HT-29 (cell line): ENCODE results near the gene SPON2. TPM values are rescaled to one million over a fixed set of nuclear protein-coding genes. Genes with fewer than 3 reads are reported as not detected.

Experiments
- DNase-seq: peaks from one replicate; pipeline ENCODE4 v3.0.0-alpha.2; 2015; ENCODE audit warnings: low spot score
- total RNA-seq: library from RNA; depleted of rRNA; stranded (reverse); fragments of >200 nt; shearing (Covaris generic); gene quantifications from 2 replicates; pipeline ENCODE4 v1.2.3, GENCODE V29; 2014; rRNA removed

SPON2 gene
- total RNA-seq: 1.2 and 2.9 TPM in 2 replicates

DNA sequence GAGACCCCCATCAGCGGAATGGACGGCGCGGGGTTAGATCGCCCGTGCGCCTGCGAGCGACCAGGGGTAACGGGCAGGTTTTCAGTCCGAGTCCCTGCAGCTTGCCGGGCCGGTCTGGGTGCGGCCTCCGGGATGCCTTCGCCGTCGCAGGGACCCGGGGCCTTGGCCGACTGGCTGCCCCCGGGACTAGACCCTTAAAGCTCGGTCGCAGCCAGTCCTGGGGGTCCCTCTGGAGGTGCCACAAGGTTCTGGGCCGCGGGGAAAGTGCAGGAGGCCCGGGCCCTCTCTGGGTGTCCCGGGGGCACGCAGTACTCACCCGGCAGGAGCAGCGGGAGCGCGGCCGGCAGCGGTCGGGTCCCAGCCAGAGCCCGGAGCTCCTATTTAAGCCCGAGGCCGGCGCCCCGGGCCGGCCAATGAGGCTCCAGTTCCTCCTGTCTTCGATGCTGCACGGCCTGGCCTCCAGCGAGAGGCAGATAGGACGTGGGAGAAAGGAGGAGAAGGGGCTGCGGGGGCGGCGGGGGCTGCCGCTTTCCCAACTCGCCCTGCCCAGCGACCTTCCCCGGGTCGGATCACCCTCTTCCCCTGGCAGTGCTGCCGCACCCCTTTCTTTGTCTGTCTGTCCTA, at the start of gene SPON2:
SPON2 (minus strand) TSS at position 356 of the 624 bp plus-strand sequence.
- DNase-seq: no peak

DNA sequence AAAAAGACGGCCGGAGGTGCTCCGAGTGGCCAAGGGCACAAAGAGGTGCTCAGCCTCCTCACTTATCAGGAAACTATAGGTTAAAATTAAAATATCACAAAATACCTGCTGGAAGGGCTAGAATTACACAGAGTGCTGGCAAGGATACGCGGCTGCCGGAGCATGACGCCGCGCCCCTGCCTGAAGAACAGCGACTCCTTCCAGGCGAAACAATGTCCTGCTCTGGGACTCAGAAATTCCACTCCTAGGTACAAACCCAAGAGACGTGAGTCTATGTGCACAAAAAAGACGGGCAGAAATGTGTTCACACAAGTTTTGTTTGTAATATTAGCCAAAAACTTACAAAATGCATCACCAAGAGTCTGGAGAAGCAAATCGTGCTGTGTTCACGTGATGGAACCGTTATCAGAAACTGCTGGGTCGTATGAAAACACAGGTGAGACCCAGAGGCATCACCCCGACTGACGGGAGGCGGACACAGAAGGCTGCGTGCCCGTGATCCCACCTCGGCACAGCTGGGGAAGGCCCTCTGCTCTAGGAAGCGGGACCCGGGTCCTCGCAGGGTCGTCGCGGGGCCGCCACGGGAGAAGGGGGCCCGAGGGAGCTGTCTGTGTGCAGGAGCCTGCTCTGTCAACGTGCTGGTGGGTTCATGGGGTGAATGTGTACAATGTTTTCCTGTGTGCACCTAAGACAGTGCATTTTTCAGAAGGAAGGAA, 48.9 kb upstream of the SPON2 start:
- no peak for DNase-seq

DNA sequence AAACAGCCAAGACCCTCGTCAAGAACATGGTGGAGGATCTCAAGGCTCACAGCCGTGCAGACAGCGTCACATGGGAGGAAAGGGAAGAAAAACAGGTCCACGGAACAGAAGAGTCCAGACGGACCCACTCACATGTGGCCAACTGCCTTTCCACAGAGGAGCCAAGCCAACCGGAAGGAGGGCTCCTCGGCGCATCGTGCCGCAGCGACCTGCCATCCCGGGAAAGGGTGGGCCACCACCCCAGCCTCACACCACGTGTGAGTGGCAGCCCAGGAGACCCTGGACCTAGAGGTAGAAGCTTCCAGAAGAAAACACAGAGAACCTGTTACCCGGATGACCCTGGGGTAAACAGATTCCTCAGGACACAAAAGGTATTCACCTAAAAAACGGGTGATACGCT, 48.2 kb upstream of the SPON2 start:
- DNase-seq: no peak

DNA sequence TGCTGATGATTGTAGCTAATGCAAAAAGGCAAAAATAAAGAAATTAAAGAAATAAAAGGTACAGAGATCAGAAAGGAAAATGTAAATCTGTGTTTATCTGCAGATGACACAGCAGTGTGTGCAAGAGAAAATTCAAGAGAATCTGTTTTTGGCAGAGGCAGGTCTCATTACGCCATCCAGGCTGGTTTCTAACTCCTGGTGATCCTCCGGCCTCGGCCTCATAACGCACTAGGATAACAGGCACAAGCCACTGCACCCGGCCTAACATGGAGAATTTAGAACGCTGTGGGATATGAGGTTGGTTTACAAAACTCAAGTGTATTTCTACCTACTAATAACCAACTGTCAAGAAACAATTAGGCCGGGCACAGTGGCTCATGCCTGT, 47.2 kb upstream of the SPON2 start:
- DNase-seq: no peak

DNA sequence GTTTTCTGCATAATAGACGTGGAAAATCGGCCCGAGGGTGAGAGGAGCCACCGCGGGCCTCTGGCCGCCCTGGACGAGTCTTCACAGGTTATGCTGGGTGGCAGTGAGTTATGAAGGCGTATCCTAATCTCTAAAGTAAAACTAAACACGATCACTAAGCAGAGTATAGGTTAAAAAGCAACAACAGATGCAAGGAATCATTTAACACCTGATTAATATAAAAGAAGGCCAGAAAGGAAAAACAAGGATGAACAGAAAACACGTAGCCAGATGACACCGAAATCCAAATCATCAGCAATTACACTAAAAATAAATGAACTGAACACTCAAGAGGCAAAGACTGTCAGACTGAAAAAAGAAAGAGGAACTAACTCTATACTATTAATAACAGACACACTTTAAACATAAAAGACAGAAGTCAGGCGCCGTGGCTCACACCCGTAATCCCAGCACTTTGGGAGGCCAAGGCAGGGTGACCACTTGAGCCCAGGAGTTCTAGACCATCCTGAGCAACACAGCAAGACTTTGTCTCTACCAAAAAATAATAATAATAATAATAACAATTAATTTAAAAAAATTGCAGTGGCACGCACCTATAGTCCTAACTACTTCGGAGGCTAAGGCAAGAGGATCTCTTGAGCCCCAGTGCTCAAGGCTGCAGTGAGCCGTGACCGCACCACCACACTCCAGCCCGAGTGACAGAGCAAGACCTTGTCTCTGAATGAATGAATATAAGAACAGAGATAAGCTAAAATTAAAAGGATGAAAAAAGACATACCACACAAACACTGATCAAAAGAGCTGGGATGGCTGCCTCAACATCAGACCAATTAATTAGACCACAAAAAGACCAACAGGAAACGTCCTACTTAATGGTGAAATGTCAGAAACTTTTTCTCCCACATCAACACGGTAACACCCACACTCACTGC, 46.5 kb upstream of the SPON2 start:
- DNase-seq: no peak

DNA sequence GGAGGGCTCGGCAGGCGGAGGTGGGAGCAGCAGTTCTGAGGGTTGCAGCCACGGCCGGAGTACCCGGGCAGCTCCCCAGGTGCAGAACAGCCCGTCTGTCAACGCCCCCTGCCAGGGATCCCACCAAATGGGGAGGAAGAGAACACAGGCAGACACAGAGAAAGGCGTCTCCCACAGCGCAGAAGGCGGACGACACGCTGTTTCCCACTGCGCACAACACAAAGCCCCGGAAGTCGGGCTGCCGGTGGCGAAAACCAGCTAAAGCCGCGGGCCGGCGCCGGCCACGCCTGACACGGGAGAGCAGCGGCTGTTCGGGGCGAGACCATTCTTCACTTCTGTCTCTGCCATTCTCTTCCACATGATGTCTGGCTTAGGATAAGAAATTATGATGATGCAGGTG, 45.0 kb upstream of the SPON2 start:
- DNase-seq: no peak

DNA sequence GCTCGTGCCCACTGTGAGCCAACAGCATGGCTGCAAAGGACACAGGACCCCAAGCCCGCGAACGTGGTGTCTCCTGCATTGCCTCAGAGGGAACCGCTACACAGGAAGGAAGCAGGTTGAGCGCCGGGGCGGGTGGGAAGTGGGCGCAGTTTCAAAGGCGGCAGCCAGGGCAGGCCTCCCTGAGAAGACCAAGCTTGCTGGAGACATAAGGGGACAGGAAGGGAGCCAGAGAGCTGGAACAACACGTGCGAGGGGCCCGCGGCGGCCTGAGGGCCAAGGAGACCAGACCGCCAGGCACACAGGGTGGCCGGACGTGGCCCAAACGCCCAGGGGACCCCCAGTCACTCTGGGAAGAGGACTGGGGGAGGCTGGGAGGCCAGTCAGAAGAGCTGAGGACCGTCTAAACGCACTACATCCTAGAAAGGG, 44.5 kb upstream of the SPON2 start:
- DNase-seq: no peak

DNA sequence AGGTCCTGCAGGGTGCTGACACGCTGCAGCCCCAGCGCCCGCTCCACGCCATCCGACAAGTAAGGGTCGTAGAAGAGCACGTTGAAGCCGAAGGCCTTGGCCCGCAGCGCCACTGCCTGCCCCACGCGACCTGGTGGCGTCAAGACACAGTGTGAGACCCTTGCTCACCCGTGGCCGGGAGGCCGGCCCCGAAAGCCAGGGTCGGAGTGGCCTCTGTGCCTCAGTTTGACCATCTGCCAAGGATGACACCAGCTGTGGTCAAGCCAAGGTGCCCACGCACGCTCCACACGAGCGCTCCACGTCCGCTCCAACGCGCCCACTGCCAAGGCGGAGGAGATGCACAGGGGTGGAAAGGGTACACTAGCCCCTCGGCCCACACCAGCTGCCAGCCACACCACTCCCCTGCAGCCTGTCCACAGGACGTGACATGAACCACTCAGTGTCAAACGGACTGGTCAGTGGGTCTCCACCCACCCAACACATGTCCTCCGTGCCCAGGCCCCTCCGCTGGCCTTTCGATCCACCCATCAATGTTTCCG, 43.8 kb upstream of the SPON2 start:
- no peak for DNase-seq

DNA sequence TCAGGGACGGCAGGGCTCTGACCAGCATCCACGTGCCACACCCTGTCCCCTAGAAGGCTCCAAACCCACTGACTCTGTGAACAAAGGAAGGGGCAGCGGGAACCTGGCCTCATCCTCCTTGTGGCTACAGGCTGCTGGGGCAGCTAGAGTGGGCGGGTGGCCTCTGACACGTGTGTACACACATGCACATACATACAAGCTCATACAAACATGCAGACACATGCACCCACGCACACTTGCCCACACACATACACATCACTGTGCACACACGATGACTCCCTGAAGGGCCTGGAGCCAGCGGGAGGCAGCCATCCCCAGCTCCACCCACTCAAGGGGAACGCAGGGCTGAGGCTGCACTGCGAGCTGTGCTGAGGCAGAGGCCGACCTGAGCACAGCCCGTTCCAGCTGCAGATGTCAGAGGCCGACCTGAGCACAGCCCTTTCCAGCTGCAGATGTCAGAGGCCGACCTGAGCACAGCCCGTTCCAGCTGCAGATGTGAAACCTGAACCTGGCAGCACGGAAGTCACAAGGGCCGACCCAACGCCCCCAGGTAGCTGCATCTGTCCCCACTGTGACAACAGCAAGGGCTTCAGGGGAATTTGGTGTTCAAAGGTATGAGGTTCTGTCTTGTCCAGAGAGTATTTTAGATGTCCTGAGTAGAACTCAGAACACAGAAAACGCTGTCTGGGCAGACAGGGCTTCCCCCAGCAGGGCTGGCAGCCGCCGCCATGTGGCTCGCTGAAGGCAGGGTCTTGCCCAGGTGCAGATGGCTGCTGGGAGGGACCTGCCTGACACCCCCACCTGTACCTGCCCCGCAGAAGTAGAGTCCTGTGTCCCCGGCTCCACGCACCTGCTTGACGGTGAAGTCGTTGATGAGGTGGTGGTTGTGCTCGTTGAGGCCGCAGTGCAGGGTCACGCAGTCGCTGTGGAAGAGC, 43.0 kb upstream of the SPON2 start:
- DNase-seq: no peak

DNA sequence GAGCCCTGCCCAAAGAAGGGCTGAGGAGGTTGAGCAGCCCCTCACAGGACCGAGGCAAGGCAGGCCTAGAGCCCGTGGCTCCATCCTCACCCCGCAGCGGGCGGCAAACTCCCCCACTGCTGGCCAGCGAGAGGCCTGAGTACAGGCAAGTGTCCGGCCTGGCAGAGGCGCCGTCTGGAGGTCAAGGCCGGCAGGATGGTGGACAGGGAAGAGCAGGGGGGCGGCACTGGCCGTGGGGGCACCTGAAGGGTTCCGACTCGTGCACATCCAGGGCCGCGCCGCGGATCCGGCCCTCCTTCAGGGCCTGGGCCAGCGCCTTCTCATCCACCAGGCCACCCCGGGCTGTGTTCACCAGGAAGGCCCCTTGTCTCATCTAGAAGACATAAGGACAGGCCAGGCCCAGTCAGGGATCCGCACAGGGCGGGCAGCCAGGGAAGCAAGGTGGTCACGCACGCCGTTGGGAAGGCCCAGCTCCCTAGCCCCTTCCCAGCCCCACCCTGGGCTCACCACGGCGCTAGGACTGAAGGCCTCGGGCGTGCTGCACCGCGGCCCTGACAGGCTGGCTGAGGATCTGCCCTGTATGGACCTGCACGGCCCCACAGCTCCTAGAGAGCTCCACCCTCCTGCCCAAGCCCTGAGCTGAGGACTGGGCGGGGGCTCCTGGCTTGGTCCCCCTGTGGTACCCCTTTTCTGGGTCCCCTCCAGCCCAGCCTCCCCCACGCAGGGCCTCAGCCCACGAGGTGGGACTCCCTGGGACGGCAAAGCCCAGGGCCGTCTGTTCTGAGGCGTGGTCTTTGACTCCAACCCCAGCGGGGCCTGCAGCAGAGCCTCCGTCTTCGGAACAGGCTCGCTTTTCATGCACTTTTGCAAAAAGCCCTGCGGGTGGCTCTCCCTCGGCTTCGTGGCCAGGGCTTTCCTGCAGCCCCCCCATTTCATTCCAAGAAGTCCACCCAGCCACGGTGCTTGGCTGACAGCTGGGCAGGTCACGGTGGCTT, 42.0 kb upstream of the SPON2 start:
- DNase-seq: no peak

DNA sequence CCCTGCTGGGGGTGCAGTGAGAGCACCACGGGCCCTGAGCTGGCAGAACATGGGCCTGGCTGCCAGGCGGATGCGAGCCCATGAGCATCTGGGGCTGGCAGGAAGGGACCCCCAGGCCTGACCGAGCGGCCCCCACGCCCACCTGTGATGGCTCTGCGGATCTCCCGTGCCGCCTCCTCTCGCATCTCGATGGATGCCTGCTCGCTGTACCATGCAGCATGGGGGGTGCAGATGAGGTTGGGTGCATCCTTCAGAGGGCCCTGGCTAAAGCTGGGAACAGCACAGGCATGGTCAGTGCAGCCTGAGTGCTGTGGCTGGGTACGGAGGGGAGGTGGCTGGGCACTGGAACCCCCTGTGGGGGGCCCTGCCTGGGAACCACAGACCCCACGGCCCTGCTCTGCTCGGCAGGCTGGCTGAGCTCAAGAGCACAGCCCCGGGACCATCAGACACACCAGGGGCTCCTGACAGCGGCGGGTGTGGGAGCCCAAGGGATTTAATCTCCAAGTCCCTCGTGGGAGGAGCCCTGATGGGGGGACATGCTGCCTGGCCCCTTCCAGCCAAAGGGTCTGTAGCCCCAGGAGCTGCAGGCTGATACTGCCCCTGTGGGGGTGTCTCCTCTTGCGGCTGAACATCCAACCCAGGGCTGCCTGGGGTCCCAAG, 41.1 kb upstream of the SPON2 start:
- DNase-seq: no peak

DNA sequence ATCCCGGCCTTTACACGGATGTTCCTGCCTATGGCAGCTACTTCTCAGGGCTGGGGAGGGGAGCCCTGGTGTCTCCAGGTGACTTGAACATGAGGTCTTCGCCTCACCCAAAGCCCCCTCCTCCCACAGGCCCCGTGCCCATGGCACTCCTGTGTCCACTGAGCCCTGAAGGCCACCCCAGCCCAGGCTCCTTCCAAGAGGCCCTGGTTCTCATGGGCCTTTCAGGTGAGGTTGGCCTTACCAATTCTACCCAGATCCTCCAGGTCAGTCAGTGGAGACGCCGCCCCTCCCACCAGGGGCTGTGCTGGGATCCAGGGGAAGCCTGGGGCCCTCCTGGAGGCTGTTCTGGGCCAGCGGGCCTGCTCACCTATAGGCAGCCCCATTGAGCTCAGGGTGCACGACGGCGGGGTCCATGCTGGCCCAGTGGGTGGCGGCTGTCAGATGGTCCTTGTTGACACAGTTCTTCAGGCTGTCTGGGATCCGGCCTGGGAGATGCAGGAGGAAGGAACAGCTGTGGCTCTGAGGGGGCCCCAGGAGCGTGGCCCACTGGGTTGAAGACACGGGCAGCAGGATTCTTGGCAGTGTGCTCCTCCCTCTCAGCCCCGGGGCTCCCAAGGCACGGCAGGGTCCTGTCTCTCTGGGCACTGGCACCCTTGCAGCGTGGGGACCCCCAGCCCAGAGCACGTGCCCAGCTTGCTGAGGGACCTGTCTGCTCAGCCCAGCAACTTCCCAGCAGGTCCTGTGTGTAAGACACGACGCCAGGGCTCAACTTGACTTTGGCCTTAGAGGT, 40.4 kb upstream of the SPON2 start:
- DNase-seq: no peak

DNA sequence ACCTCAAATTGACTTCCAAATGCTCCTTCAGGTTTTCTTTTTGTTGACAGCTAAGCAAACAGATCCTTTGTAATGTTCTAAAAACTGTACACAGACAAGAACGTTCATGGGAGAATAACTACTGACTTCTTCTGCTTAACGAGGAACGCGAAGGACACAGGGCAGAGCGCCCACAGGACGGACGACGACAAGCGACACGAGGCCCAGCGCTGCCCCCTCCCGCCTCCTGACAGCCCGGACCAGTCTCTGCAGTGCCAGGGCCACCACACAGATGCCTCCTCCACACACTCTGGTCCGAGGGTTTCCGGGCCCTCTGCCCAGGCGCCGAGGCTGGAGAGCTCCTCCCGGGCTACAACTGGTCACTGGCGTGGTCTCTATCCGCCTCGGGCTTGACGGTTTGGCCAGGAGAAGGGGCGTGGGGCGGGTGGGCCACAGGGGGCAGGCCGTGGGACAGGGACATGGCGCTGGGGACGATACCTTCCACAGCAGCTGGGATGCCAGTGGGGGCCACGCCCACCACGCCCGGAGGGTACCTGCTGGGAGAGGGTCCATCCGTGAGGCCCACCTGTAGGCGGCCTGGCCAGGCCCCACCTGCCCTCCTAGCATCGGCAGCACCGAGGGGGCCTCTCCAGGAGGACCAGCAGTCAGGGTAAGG, 39.6 kb upstream of the SPON2 start:
- DNase-seq: no peak

DNA sequence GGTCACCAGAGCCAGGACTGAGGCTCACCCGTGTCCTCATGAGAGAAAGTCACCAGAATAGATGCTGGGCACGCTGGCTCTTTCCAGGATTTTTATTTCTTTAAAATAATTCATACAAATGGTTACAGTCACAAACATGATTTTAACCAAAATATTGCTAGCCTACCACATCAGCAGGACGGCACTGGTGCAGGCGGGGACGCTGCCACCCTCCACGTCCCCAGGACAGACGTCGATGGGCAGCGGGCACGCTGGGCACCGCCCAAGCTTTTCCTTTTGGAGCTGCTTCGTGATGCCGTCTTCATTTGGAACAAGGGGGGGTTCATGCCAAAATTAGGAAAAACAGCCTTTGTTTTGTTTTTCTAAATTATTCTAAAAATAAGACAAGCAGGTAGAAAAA, 39.0 kb upstream of the SPON2 start:
- DNase-seq: no peak

DNA sequence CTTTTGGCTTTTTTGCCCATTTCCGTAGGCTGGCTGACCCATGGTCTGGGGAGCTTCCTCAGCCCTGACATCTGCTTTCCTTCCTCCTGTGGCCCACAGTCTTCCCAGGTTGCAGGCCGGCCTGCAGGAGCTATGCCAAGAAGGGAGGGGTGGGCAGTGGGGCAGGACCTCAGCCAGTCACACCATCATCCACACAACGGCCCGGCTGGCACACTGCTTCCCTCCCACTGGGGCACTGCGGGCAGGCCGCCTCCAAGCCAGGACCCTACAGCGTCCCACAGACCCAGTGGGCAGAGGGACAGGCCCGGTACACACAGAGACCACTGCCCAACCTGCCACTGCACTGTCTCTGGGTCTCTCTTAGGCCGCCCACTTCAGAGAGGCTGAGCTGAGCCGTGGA, 38.6 kb upstream of the SPON2 start:
- DNase-seq: no peak

DNA sequence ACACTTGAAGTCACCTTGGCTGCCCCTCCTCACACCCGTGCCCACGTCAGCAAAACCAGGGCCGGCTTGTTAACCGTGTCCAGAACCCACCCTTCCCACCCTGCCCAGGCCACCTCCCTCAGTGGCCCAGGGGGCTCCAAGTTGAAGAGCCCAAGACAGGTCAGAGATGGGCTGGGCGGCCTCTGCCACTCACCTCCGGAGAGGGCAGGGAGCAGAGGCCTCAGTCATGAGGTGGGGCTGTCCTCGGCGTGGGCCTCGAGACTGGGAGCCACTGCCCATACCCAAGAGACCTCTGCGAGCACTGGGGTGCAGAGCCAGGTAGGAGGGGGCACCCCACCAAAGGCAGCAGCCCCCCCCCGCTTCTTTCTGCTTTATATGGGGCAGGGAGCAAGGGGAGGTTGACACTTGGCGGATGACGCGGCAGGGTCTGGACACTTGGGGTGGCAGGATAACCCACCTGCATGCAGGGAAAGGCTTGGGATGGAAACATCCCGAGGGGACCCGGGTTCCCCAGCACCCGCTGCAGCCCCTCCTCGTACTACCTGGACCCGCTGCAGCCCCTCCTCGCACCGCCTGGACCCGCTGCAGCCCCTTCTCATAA, 38.0 kb upstream of the SPON2 start:
- DNase-seq: no peak

DNA sequence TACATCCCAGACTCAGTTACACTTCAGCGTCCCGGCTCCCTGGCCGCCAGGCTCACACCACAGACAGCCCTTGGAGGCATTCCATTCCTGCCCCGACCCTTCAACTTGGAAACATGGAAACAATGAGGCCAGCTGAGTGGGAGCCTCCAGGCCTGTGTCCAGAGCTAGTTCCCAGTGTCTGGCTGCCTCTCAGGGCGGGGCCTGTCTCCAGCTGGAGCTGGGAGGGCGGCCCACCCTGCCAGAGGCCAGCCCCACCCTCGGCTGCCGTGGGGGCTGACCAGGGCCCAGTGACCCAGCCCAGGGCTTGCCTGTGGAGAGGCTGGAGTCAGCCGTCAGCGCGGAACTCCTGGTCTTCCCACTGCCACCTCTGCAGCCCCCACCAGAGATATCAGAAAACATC, 37.4 kb upstream of the SPON2 start:
- DNase-seq: no peak
